Measurements from ENCODE around the gene HID1.

- no peak for TF ChIP-seq CTCF (IDR thresholded peaks at IDR 0.05 in 2 of 3, conservative IDR thresholded peaks at IDR 0.05 in 1 of 3; ENCODE audit: insufficient read depth in 2 of 3, low read depth in 1 of 3, low read length in 3 of 3)
- no peak for TF ChIP-seq KDM5B (IDR thresholded peaks at IDR 0.05; ENCODE audit: insufficient replicate concordance, low read depth, low read length)
- no peak for TF ChIP-seq RFX5 (IDR thresholded peaks at IDR 0.05; ENCODE audit: low read depth, low read length)
- TF ChIP-seq CHCHD3 (CRISPR knock-in tag; IDR thresholded peaks at IDR 0.05), result no peak
- no peak for TF ChIP-seq MNT (conservative IDR thresholded peaks at IDR 0.05)
- TF ChIP-seq ZC3H11A (IDR thresholded peaks at IDR 0.05; ENCODE audit: low read depth, low read length), result no peak
- no peak for TF ChIP-seq ZSCAN29 (IDR thresholded peaks at IDR 0.05)
- TF ChIP-seq PRPF4 (IDR thresholded peaks at IDR 0.05; ENCODE audit: insufficient read depth, low read depth, low read length, poor library complexity, severe bottlenecking), result no peak
- TF ChIP-seq CEBPZ (IDR thresholded peaks at IDR 0.05; ENCODE audit: borderline replicate concordance, low read depth, low read length), result no peak
- TF ChIP-seq THRB (CRISPR knock-in tag; conservative IDR thresholded peaks at IDR 0.05), result no peak
- TF ChIP-seq GABPA (tag; conservative IDR thresholded peaks at IDR 0.05; ENCODE audit: low read depth), result no peak
- no peak for TF ChIP-seq HMG20B (CRISPR knock-in tag; IDR thresholded peaks at IDR 0.05)
- no peak for TF ChIP-seq KLF1 (tag; IDR thresholded peaks at IDR 0.05)
These were observed 20.0 kb downstream of the HID1 start for GRCh38 chr17:74952431-74953133.
